Measurements from ENCODE around the gene MYBPHL. TPM values are rescaled to one million over a fixed set of nuclear protein-coding genes. Genes with fewer than 3 reads are reported as not detected.

MYBPHL gene
- total and polyA plus RNA-seq, 2 of the 13 experiments (the other 11 are each of a cell fraction or from before 2014, with no cell fraction given) = 3.7 to 3.8 TPM

DNA sequence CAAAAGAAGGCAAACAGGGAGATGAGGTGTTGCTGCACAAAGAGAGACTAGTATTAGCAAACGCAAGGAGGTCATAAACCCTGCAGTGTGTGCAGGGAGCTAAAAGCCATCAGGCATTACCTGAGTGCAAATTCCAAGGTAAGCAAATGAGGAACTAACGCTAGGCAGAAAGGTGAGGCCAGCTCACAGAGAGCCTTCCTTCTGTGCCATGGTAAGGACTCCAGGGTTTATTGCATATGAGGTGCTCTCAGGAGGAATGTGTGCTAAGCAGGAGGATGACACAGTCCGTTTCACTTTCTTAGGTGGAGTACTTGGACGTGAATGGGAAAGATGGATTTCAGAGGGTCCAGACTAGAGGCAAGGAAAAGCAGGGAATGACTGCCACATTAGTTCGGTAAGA, 44.6 kb upstream of the MYBPHL start:
- Histone ChIP-seq H3K36me3 (replicated peaks in 1 of 2; ENCODE audit: control insufficient read depth in 1 of 2, insufficient read depth in 2 of 2, low read length in 2 of 2) (peaks cover 20 to 63% of the 10 kb centered on the region in 2 experiments), H3K9me3 (ENCODE audit: low read length) (no peaks in the 10 kb centered on the region), H3K27ac (ENCODE audit: extremely low read length, insufficient read depth, low read length) (no peak overlapping the region), H3K4me1 (ENCODE audit: insufficient read depth, low read length) (peaks cover 22% of the 10 kb centered on the region), H3K79me2 (ENCODE audit: insufficient read depth, low read length) (no peaks in the 10 kb centered on the region), H3K27me3 (ENCODE audit: control insufficient read depth in 1 of 2, insufficient read depth in 2 of 2, low read length in 2 of 2) (no peaks in the 10 kb centered on the region), H3K4me2 (ENCODE audit: low read depth, low read length) (no peak overlapping the region), H3K4me3 (replicated peaks in 1 of 3; ENCODE audit: insufficient read depth in 1 of 3, low read depth in 2 of 3, low read length in 3 of 3) (no peak overlapping the region), H2AFZ (ENCODE audit: low read length) (no peak overlapping the region), H4K20me1 (ENCODE audit: insufficient read depth, low read length) (no peaks in the 10 kb centered on the region), H3K9ac (ENCODE audit: insufficient read depth, low read depth, low read length) (no peak overlapping the region)
- no peak for DNase-seq (ENCODE audit: low spot score)
- in situ Hi-C loops (cut with HindIII; ENCODE audit: extremely low pct_ligation_motif_present, low pct_unique_long_range_greater_than_20kb) = no loop called here
- ChIA-PET CTCF (ENCODE audit: low intra/inter-chr PET ratio, low total read pairs) (no interaction called here), POLR2A (no interaction called here)
- TF ChIP-seq ZNF589 (CRISPR knock-in tag; conservative IDR thresholded peaks at IDR 0.05) = no peak
- no peak for TF ChIP-seq ZNF737 (CRISPR knock-in tag; IDR thresholded peaks at IDR 0.05; ENCODE audit: borderline replicate concordance)
- no peak for TF ChIP-seq TCF7L2 (IDR thresholded peaks at IDR 0.05; ENCODE audit: low read depth, low read length)
- no peak for TF ChIP-seq TP53 (CRISPR knock-in tag; conservative IDR thresholded peaks at IDR 0.05)
- no peak for TF ChIP-seq HNRNPK (IDR thresholded peaks at IDR 0.05; ENCODE audit: low read depth, low read length, poor library complexity, severe bottlenecking)
- no peak for TF ChIP-seq NCOR1 (IDR thresholded peaks at IDR 0.05; ENCODE audit: borderline replicate concordance, low read length)
- TF ChIP-seq ZBTB8A (CRISPR knock-in tag; IDR thresholded peaks at IDR 0.05; ENCODE audit: borderline replicate concordance, low read depth) = no peak
- no peak for TF ChIP-seq ZNF343 (CRISPR knock-in tag; IDR thresholded peaks at IDR 0.05)
- TF ChIP-seq GLI4 (CRISPR knock-in tag; IDR thresholded peaks at IDR 0.05; ENCODE audit: borderline replicate concordance) = no peak
- TF ChIP-seq PBX2 (CRISPR knock-in tag; IDR thresholded peaks at IDR 0.05) = no peak
- TF ChIP-seq, protein P1, sequence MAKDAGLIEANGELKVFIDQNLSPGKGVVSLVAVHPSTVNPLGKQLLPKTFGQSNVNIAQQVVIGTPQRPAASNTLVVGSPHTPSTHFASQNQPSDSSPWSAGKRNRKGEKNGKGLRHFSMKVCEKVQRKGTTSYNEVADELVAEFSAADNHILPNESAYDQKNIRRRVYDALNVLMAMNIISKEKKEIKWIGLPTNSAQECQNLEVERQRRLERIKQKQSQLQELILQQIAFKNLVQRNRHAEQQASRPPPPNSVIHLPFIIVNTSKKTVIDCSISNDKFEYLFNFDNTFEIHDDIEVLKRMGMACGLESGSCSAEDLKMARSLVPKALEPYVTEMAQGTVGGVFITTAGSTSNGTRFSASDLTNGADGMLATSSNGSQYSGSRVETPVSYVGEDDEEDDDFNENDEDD (CRISPR knock-in tag; IDR thresholded peaks at IDR 0.05; ENCODE audit: borderline replicate concordance) = no peak
- TF ChIP-seq, protein P2, sequence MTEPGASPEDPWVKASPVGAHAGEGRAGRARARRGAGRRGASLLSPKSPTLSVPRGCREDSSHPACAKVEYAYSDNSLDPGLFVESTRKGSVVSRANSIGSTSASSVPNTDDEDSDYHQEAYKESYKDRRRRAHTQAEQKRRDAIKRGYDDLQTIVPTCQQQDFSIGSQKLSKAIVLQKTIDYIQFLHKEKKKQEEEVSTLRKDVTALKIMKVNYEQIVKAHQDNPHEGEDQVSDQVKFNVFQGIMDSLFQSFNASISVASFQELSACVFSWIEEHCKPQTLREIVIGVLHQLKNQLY (CRISPR knock-in tag; IDR thresholded peaks at IDR 0.05) = no peak
- TF ChIP-seq ETS1 (CRISPR knock-in tag; IDR thresholded peaks at IDR 0.05) = no peak
- no peak for TF ChIP-seq FOXM1 (CRISPR knock-in tag; IDR thresholded peaks at IDR 0.05)
- no peak for TF ChIP-seq ZNF883 (CRISPR knock-in tag; IDR thresholded peaks at IDR 0.05; ENCODE audit: not compliant biosample characterization)
- TF ChIP-seq ATF1 (CRISPR knock-in tag; IDR thresholded peaks at IDR 0.05) = no peak
- BruUV-seq (replicated peaks) = no TSS peak
- intact Hi-C loops (cut with micrococcal nuclease; ENCODE audit: unreplicated experiment) = loop anchor here (5.0 kb wide), 1 partner anchor 46 kb away; the partner anchor contains the start of gene SORT1
- no peak for FAIRE-seq
- no peak for ATAC-seq
- WGBS (ENCODE audit: low lambda C conversion rate) = 84% methylated on average over 5 of the region's 5 CpGs
